Urothelium cell line (cell line): ENCODE measurements around the gene PPFIA2.
"Not testable (repeated sequence)": the region's sequence is repeated elsewhere in the genome, so short reads cannot be mapped to it uniquely, and the experiment has no call there.

Experiments used
- DNase-seq: peaks from one replicate; pipeline ENCODE4 v3.0.0; 2011; ENCODE audit warnings: low spot score, mixed read lengths
- FAIRE-seq: peaks from 2 replicates; lab custom pipeline; 2011; peaks lifted over from hg19 to GRCh38; lab: Jason Lieb, UNC

The PPFIA2 gene

DNA sequence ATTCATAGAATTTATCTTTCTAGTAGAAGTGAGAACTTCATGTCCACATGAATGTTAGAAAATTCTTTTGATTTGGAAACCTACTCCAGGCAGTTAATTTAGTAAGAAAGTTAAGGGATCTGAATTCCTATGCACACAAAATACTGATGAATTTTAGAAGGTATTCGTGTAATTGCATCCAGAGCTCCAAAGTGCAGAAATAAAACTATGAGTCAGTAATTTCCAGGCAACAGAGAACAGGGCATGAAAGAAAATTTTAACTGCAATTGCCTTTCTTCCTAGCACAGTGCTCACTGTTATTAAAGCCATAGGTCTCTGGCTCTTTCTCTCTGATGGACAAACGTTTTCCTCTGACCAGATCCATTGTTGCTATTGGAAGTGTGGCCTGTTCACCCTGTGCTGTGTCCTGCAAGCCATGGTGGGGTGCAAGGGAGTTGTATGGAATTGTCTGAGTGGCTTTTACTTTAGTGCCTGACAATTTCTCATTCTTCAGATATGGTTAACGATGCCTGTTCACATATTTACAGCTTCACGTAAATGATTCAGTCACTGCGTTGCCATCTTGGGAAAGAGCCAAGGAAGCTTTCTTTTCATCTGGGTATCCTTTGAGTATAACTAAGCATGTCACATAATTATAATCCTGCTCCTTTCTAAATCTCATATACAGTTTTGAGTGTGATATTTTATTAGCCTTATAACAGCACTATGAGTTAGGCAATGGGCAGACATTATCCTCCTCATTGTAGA, 536.1 kb downstream of the PPFIA2 start:
- DNase-seq = no peak
- FAIRE-seq = no peak

DNA sequence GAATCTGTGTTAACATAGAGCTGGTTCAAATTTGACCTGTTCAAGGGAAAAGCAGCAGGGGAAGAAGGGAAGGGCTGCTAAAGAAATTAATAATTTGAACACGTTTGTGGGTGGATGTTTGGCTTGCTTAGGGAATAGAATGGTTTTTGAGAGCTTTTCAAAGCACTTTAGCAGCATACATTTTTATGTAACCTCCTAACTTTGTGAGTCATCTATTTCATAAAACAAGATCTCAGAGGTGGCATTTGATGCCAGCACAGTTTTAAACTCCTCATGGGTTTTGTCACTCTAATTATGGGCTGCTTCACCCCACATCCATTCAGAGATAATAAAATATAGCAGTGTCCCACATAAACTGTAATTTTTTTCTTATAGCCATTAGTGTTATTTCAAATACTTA, 537.5 kb downstream of the PPFIA2 start:
- DNase-seq (no peak), FAIRE-seq (no peak)

DNA sequence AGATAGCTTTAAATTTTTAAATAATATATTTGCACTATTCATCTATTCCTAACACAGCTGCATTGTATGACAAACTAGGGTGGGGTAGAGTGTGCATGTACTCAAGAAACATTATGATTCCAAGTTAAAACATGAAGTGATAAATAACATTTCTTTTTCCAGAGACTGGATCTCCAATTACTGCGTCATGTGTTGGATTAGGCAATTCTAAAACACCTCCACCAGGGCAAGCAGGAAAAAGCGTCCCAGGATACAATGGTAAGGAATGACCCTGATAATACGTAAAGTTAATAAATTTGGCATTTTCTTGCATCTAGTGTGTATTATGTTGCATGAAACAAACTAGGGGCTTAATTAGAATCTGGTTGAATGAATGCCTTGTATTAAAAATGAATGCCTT, 542.4 kb downstream of the PPFIA2 start:
- FAIRE-seq (no peak), DNase-seq (no peak)

DNA sequence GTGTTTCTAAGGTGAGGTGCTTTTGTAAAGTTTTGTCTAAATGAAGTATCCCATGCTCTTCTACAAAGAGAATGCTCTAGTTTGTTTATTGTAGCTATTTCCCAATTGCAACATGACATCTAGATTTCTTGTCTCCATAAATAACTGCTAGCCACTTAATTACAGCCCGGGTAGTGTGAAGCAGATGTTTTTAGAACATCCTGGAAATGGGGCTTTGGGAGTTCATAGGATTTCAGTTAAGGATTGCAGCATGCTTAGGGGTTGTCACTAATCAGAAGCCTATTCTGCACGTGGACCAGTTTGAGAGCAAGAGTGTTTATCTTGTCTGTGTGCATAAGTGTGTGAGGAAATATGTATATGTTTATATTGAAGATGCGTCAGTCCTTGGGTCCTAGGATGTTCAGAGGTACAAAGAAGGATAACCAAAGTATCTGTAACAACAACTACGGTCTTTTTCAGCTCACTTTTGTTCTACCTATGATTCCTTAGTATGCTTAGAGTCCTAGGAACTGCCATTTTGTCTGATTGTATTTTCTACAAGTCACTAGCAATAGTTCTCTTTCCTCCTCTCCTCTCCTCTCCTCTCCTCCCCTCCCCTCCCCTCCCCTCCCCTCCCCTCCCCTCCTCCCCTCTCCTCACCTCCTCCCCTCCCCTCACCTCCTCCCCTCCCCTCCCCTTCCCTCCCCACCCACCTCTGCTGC, 546.0 kb downstream of the PPFIA2 start:
- DNase-seq (no peak), FAIRE-seq (no peak)

DNA sequence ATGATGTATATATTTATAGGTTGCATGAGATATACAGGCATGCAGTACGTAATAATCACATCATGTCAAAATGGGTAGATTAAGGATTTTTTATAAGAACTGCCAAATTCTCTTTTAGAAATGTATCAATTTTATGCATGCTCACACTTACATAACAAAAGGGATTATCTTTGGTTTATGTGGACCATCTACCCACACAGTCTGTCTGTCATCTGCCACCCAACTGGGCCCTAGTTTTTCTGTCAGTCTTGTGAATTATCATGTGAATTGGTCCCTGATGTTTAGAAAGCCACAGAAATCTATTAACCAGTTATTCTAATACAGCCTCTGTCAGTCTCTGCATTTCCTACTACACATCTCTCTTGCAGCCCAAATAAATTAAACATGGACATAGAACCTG, 547.8 kb downstream of the PPFIA2 start:
- FAIRE-seq (no peak), DNase-seq (no peak)

DNA sequence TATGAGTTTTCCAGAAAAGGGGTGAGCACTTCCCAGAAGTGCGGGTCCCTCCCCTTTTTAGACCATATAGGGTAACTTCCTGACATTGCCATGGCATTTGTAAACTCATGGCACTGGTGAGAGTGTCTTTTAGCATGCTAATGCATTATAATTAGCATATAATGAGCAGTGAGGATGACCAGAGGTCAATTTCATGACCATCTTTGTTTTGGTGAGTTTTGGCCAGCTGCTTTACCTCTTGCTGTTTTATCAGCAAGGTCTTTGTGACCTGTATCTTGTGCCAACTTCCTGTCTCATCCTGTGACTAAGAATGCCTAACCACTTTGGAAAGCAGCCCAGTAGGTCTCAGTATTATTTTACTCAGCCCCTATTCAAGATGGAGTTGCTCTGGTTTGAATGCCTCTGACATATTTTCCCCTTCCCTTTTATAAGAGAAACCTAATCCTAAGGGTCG, 549.4 kb downstream of the PPFIA2 start:
- FAIRE-seq = not testable (repeated sequence)
- peak; percentile 2 for DNase-seq

DNA sequence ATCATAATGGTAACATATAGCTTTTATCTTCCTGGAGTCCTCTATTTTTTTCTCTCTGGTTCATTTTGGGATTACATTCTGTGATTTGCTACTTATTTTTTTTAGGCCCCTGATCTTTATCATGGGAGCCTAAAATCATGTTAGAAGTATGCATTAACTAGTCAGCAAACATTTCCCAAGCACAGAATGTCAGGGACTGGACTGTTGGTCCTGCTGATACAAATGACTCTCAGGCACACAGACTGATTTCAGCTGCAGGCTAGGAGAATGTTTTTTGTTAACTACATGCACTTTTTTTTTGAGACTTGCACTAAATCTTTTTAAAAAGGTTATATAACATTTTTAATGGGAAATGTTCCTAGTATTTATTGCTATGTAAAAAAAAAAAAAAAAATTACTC, 550.1 kb downstream of the PPFIA2 start:
- no peak for FAIRE-seq
- DNase-seq = no peak

DNA sequence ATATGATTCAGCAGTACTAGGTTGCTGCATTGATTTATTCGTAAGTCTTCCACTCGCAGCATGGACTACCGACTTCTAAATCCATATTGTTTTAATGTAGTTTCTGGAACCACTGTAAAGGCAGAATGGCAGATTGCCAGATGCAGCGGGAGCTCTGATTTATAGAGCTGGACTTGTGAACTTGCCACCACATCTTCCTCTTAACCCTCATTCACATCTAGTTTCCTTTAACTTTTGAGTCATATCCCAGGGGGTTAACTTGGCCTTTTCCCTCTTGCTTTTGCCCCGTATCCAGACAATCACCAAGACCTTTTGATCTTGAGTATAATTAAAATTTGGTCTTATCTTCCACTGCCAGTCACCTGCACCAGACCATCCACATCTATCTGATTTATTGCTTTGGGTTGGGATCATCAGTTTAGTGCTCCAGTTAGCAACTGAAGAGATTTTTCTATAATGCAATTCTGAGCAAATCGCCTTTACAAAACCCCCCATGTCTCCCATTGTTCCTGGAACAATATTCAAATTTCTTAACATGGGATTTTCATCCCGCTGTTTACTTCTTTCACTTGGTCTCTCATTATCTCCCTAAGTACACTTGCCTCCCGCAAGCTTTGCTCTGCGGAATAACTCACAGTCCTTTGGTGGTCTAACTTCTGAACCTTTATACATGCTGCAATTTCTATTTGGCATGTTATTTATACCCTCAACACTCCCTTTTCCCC, 550.8 kb downstream of the PPFIA2 start:
- DNase-seq (no peak), FAIRE-seq (no peak)
